Urothelium cell line (cell line): ENCODE measurements around the gene USP25.

Experiments
- DNase-seq: peaks from one replicate; pipeline ENCODE4 v3.0.0; 2011; ENCODE audit warnings: low spot score, mixed read lengths
- FAIRE-seq: peaks from 2 replicates; lab custom pipeline; 2011; peaks lifted over from hg19 to GRCh38; lab: Jason Lieb, UNC

USP25 gene

GRCh38 chr21:15797577-15798363 lies 68.0 kb downstream of the USP25 start:
- no peak for DNase-seq
- no peak for FAIRE-seq

- no peak for DNase-seq
- FAIRE-seq, result no peak
Observed at GRCh38 chr21:15801352-15801863, 71.6 kb downstream of the USP25 start.

GRCh38 chr21:15804247-15805005 lies 74.6 kb downstream of the USP25 start:
- FAIRE-seq (no peak), DNase-seq (no peak)

- FAIRE-seq, result no peak
- DNase-seq, result no peak
Observed at GRCh38 chr21:15809065-15809464, 79.3 kb downstream of the USP25 start.

GRCh38 chr21:15809818-15810217 lies 80.0 kb downstream of the USP25 start:
- no peak for FAIRE-seq
- DNase-seq, result no peak

GRCh38 chr21:15815285-15815684 lies 85.5 kb downstream of the USP25 start:
- DNase-seq (no peak), FAIRE-seq (no peak)

GRCh38 chr21:15820327-15820726 lies 90.5 kb downstream of the USP25 start:
- DNase-seq, result no peak
- no peak for FAIRE-seq

- FAIRE-seq, result no peak
- no peak for DNase-seq
Observed at GRCh38 chr21:15820852-15821379, 91.1 kb downstream of the USP25 start.

GRCh38 chr21:15823486-15824150 lies 93.8 kb downstream of the USP25 start:
- no peak for FAIRE-seq

GRCh38 chr21:15825700-15826099 lies 95.9 kb downstream of the USP25 start:
- DNase-seq (no peak), FAIRE-seq (no peak)

More at GRCh38 chr21:15823486-15824150, 93.8 kb downstream of the USP25 start:
- no peak for DNase-seq

- FAIRE-seq, result no peak
- DNase-seq, result peak; percentile 24
Observed at GRCh38 chr21:15826147-15826780, 96.5 kb downstream of the USP25 start.

GRCh38 chr21:15826908-15827601 lies 97.3 kb downstream of the USP25 start:
- FAIRE-seq (no peak), DNase-seq (no peak)

GRCh38 chr21:15831497-15831896 lies 101.7 kb downstream of the USP25 start:
- DNase-seq (no peak), FAIRE-seq (no peak)

GRCh38 chr21:15837645-15838044 lies 107.9 kb downstream of the USP25 start:
- FAIRE-seq, result no peak
- DNase-seq, result no peak

- no peak for FAIRE-seq
- no peak for DNase-seq
Observed at GRCh38 chr21:15839026-15839425, 109.2 kb downstream of the USP25 start.

GRCh38 chr21:15839601-15840000 lies 109.8 kb downstream of the USP25 start:
- DNase-seq (no peak), FAIRE-seq (no peak)

- FAIRE-seq, result no peak
Observed at GRCh38 chr21:15840406-15840805, 110.6 kb downstream of the USP25 start.

GRCh38 chr21:15841856-15842564 lies 112.2 kb downstream of the USP25 start:
- DNase-seq (peak; percentile 42), FAIRE-seq (no peak)

More at GRCh38 chr21:15840406-15840805, 110.6 kb downstream of the USP25 start:
- DNase-seq, result no peak

- DNase-seq (no peak), FAIRE-seq (no peak)
Observed at GRCh38 chr21:15842565-15842880, 112.7 kb downstream of the USP25 start.

GRCh38 chr21:15843766-15844165 lies 114.0 kb downstream of the USP25 start:
- no peak for FAIRE-seq
- no peak for DNase-seq
